Measurements from ENCODE around the gene CD248.
"Not testable (repeated sequence)": the region's sequence is repeated elsewhere in the genome, so short reads cannot be mapped to it uniquely, and the experiment has no call there.

The CD248 gene

GRCh38 chr11:66289548-66290329 is 27.1 kb downstream of the CD248 start:
- DNase-seq (ENCODE audit: low read depth in 2 of 2), result peak; percentile 65 to 76

GRCh38 chr11:66288671-66289547 is 27.9 kb downstream of the CD248 start, which contains the start of gene YIF1A:
Gene YIF1A (minus strand): TSS chr11:66289143. CDS start chr11:66288985, 158 bp downstream.
- peak; percentile 94 to 97 for DNase-seq (ENCODE audit: low read depth in 2 of 2)

GRCh38 chr11:66287889-66288670 is 28.8 kb downstream of the CD248 start:
- DNase-seq (ENCODE audit: low read depth in 2 of 2), result no peak

GRCh38 chr11:66287211-66287888 is 29.5 kb downstream of the CD248 start:
- no peak for DNase-seq (ENCODE audit: low read depth in 2 of 2)

- no peak for DNase-seq (ENCODE audit: low read depth in 2 of 2)
Observed at GRCh38 chr11:66286699-66287098, 30.1 kb downstream of the CD248 start.

GRCh38 chr11:66285250-66285947 is 31.4 kb downstream of the CD248 start:
- DNase-seq (ENCODE audit: low read depth in 2 of 2), result no peak

GRCh38 chr11:66284526-66285078 is 32.2 kb downstream of the CD248 start:
- no peak for DNase-seq (ENCODE audit: low read depth in 2 of 2)

- DNase-seq (ENCODE audit: low read depth in 2 of 2), result no peak
Observed at GRCh38 chr11:66283461-66284105, 33.3 kb downstream of the CD248 start.

GRCh38 chr11:66282468-66283455 is 34.1 kb downstream of the CD248 start:
- DNase-seq (ENCODE audit: low read depth in 2 of 2), result peak; percentile 94 to 97

- DNase-seq (ENCODE audit: low read depth in 2 of 2), result no peak
Observed at GRCh38 chr11:66281776-66282467, 34.9 kb downstream of the CD248 start.

GRCh38 chr11:66281001-66281400 is 35.8 kb downstream of the CD248 start:
- DNase-seq (ENCODE audit: low read depth in 2 of 2), result no peak

GRCh38 chr11:66280428-66280827 is 36.4 kb downstream of the CD248 start:
- no peak for DNase-seq (ENCODE audit: low read depth in 2 of 2)

GRCh38 chr11:66279092-66279734 is 37.6 kb downstream of the CD248 start:
- no peak for DNase-seq (ENCODE audit: low read depth in 2 of 2)

- DNase-seq (ENCODE audit: low read depth in 2 of 2), result no peak
Observed at GRCh38 chr11:66278363-66279091, 38.3 kb downstream of the CD248 start.

GRCh38 chr11:66277471-66278362 is 39.1 kb downstream of the CD248 start, which contains the start of gene CNIH2:
Gene CNIH2 (plus strand): TSS chr11:66278175. CDS start chr11:66278457, 282 bp downstream.
- DNase-seq (ENCODE audit: low read depth in 2 of 2), result no peak

GRCh38 chr11:66277064-66277463 is 39.8 kb downstream of the CD248 start:
- DNase-seq (ENCODE audit: low read depth in 2 of 2), result not testable (repeated sequence)
